GM12878 (cell line): ENCODE data around the gene CBLN1. TPM values are rescaled to one million over a fixed set of nuclear protein-coding genes. Genes with fewer than 3 reads are reported as not detected.

ENCODE experiments used
- ATAC-seq: fragments of 200-7000 bp; cut with Tn5 transposase; 3 replicates; pipeline ENCODE4 v1.9.1; 2020; ENCODE audit warnings: mild to moderate bottlenecking, moderate library complexity
- BruUV-seq: library from RNA; stranded (reverse); fragments of 400-500 nt; replicated peaks from 2 replicates; lab custom pipeline; 2021; lab: Mats Ljungman, UMichigan
- CTCF ChIA-PET: fragments of 300-600 bp; sonication (Branson Sonifier 250); formaldehyde crosslinking; extraction: SDS; loops from one replicate; lab custom pipeline; 2021; ENCODE audit warnings: inconsistent platforms; lab: Yijun Ruan, JAX
- POLR2A ChIA-PET: fragments of 350-600 bp; formaldehyde crosslinking; extraction: SDS; loops from one replicate; lab custom pipeline; 2021; ENCODE audit warnings: inconsistent platforms; lab: Charles Lee
- RAD21 ChIA-PET: fragments of 300-600 bp; sonication (Branson Sonifier 250); formaldehyde crosslinking; loops from one replicate; lab custom pipeline; 2023; ENCODE audit warnings: antibody characterized with exemption; ENCODE audit not compliant: unreplicated experiment; lab: Charles Lee
- SMC1A ChIA-PET: fragments of 300-600 bp; sonication (Branson Sonifier 250); formaldehyde crosslinking; loops from one replicate; lab custom pipeline; 2023; ENCODE audit not compliant: unreplicated experiment, uncharacterized antibody; lab: Charles Lee
- DNase-seq: peaks from one replicate; pipeline ENCODE4 v3.0.0-alpha.2; 2011; ENCODE audit warnings: low read depth, low spot score
- FAIRE-seq: peaks from 3 replicates; lab custom pipeline; 2011; peaks lifted over from hg19 to GRCh38; lab: Jason Lieb, UNC
- H2AFZ ChIP-seq: 2 replicates; pipeline ENCODE4 v1.6.0; 2011; ENCODE audit warnings: low read depth, low read length, control low read depth; ENCODE audit not compliant: control insufficient read depth
- H3K27ac ChIP-seq: 2 replicates; pipeline ENCODE4 v1.5.1; 2011; ENCODE audit warnings: control low read depth; ENCODE audit not compliant: control insufficient read depth, insufficient read depth
- H3K27me3 ChIP-seq, 2 experiments: replicated peaks in 1 of 2; 2 replicates each; pipeline versions ENCODE4 v1.6.0 to v1.6.1; 2011; ENCODE audit warnings: low read length in 1 of 2; ENCODE audit not compliant: control insufficient read depth in 2 of 2, insufficient read depth in 2 of 2
- H3K36me3 ChIP-seq, 2 experiments: 2 replicates each; pipeline ENCODE4 v1.5.1; 2011; ENCODE audit warnings: low read length in 1 of 2; ENCODE audit not compliant: control insufficient read depth in 2 of 2, insufficient read depth in 2 of 2
- H3K4me1 ChIP-seq: 2 replicates; pipeline ENCODE4 v1.6.1; 2011; ENCODE audit warnings: mild to moderate bottlenecking, low read length, moderate library complexity, mixed read lengths; ENCODE audit not compliant: control insufficient read depth, insufficient read depth
- H3K4me2 ChIP-seq: 2 replicates; pipeline ENCODE4 v1.6.0; 2011; ENCODE audit warnings: control low read depth; ENCODE audit not compliant: control insufficient read depth, insufficient read depth
- H3K4me3 ChIP-seq: fragments of 200-600 bp; sonication (generic); 2 replicates; pipeline ENCODE4 v1.5.1; 2016
- H3K79me2 ChIP-seq: 2 replicates; pipeline ENCODE4 v1.6.0; 2011; ENCODE audit warnings: low read length; ENCODE audit not compliant: control insufficient read depth, insufficient read depth
- H3K9ac ChIP-seq: 2 replicates; pipeline ENCODE4 v1.8.0; 2011; ENCODE audit warnings: low read length, control low read depth, mixed read lengths; ENCODE audit not compliant: control insufficient read depth, insufficient read depth
- H3K9me3 ChIP-seq: replicated peaks from 3 replicates; pipeline ENCODE4 v1.5.1; 2011; ENCODE audit warnings: mild to moderate bottlenecking, low read length; ENCODE audit not compliant: control insufficient read depth, insufficient read depth
- H4K20me1 ChIP-seq: 2 replicates; pipeline ENCODE4 v1.6.0; 2011; ENCODE audit not compliant: control insufficient read depth, insufficient read depth
- ATF7 ChIP-seq: fragments of 450-650 bp; IDR thresholded peaks from 2 replicates; pipeline ENCODE4 v1.6.1; 2016; ENCODE audit warnings: low read depth, mild to moderate bottlenecking
- BCLAF1 ChIP-seq: fragments of 450-650 bp; IDR thresholded peaks from 2 replicates; pipeline ENCODE4 v1.6.1; 2017; ENCODE audit warnings: antibody characterized with exemption, mild to moderate bottlenecking, moderate library complexity
- HDGF ChIP-seq: fragments of 450-650 bp; IDR thresholded peaks from 2 replicates; pipeline ENCODE4 v1.6.1; 2016; ENCODE audit warnings: antibody characterized with exemption
- NR2F1 ChIP-seq: fragments of 450-650 bp; conservative IDR thresholded peaks from 2 replicates; pipeline ENCODE4 v1.6.1; 2017; ENCODE audit warnings: mild to moderate bottlenecking
- YBX1 ChIP-seq: fragments of 450-650 bp; IDR thresholded peaks from 2 replicates; pipeline ENCODE4 v1.6.1; 2016; ENCODE audit warnings: antibody characterized with exemption
- ZNF384 ChIP-seq: IDR thresholded peaks from 2 replicates; pipeline ENCODE4 v1.6.1; 2012; ENCODE audit warnings: low read depth, mild to moderate bottlenecking, low read length, improper control_type of control experiment, borderline replicate concordance
- WGBS: methylation state at CpG from one replicate; pipeline ENCODE4 v1.1.6; 2016; ENCODE audit warnings: low lambda C conversion rate; ENCODE audit not compliant: insufficient replicate concordance, insufficient coverage; ENCODE audit errors: missing lambda C conversion rate; 5-methylcytosine and 5-hydroxymethylcytosine counted together
- in situ Hi-C: fragments of 300-500 bp; cut with MboI; formaldehyde crosslinking; loops from 9 replicates; pipeline ENCODE4 v1.14.3; 2018; ENCODE audit warnings: mixed read lengths
- intact Hi-C: fragments of 100-400 bp; cut with micrococcal nuclease; formaldehyde crosslinking; loops from one replicate; pipeline ENCODE4 v1.14.2; 2022; ENCODE audit not compliant: unreplicated experiment
- polyA plus RNA-seq, 11 experiments: library from polyadenylated mRNA; depleted of rRNA in 4 of 11; unstranded in 6 of 11; stranded (reverse) in 5 of 11; fragments of >200 nt; fragmentation: Nextera tagmentation in 4 of 11; fragmentation: Illumina TruSeq in 1 of 11; extraction: Ambion mirVana in 4 of 11; extraction: Trizol in 1 of 11; gene quantifications; 1 replicate in 1 of 11; 2 replicates in 10 of 11; pipeline versions ENCODE4 v1.2.1 to v1.2.3, GENCODE V29; 2011 to 2016; ENCODE audit warnings: inconsistent platforms in 2 of 11, missing spikeins in 2 of 11, low read depth in 1 of 11
- total RNA-seq, 4 experiments: library from RNA; depleted of rRNA in 3 of 4; stranded (reverse); fragments of >200 nt in 3 of 4; fragmentation: Illumina TruSeq in 1 of 4; extraction: Trizol in 1 of 4; gene quantifications; 2 replicates each; pipeline versions ENCODE4 v1.2.1 to v1.2.3, GENCODE V29; 2013 to 2021

Gene CBLN1
- total and polyA plus RNA-seq, 10 of the 15 experiments (the other 5 are each of a cell fraction or from before 2014, with no cell fraction given) = not detected

- RAD21 ChIA-PET = no interaction called here
- in situ Hi-C loops = no loop called here
- Histone ChIP-seq H3K27me3 (peaks cover 18 to 23% of the 10 kb centered on the region in 2 experiments), H3K36me3 (no peaks in the 10 kb centered on the region), H3K4me1 (no peaks in the 10 kb centered on the region), H2AFZ (no peak overlapping the region), H3K9me3 (no peaks in the 10 kb centered on the region), H4K20me1 (no peaks in the 10 kb centered on the region), H3K27ac (no peak overlapping the region), H3K4me2 (no peak overlapping the region), H3K4me3 (no peak overlapping the region), H3K79me2 (no peaks in the 10 kb centered on the region), H3K9ac (no peak overlapping the region)
- intact Hi-C loops = no loop called here
- CTCF ChIA-PET = no interaction called here
- POLR2A ChIA-PET = no interaction called here
- ATAC-seq (no peak), DNase-seq (no peak), FAIRE-seq (no peak)
- no peak for TF ChIP-seq YBX1
- BruUV-seq = no TSS peak
- SMC1A ChIA-PET = no interaction called here
- WGBS = 16% methylated on average over 30 of the region's 34 CpGs
These were observed 6.4 kb downstream of the CBLN1 start for GRCh38 chr16:49275050-49275730.

- in situ Hi-C loops (no loop called here), intact Hi-C loops (no loop called here)
- no peak overlapping the region for H3K9ac ChIP-seq
- BruUV-seq = no TSS peak
- FAIRE-seq (no peak), ATAC-seq (no peak), DNase-seq (no peak)
- POLR2A ChIA-PET = no interaction called here
- H3K9me3 ChIP-seq = no peaks in the 10 kb centered on the region
- WGBS = 5% methylated on average over 9 of the region's 11 CpGs
- H3K27ac ChIP-seq = no peak overlapping the region
- peaks cover 18 to 23% of the 10 kb centered on the region in 2 experiments for H3K27me3 ChIP-seq
- no peaks in the 10 kb centered on the region for H3K36me3 ChIP-seq
- TF ChIP-seq HDGF (no peak), NR2F1 (no peak), BCLAF1 (no peak), ZNF384 (no peak), ATF7 (no peak)
- CTCF ChIA-PET = no interaction called here
- no peaks in the 10 kb centered on the region for H3K79me2 ChIP-seq
- no peaks in the 10 kb centered on the region for H3K4me1 ChIP-seq
- no peaks in the 10 kb centered on the region for H4K20me1 ChIP-seq
- no peak overlapping the region for H3K4me2 ChIP-seq
- no peak overlapping the region for H3K4me3 ChIP-seq
- no peak overlapping the region for H2AFZ ChIP-seq
- SMC1A ChIA-PET = no interaction called here
- RAD21 ChIA-PET = no interaction called here
These were observed 7.0 kb downstream of the CBLN1 start for GRCh38 chr16:49274591-49274990.
